HepG2 (cell line): ENCODE data around the gene CYSRT1. TPM values are rescaled to one million over a fixed set of nuclear protein-coding genes. Genes with fewer than 3 reads are reported as not detected.
A peak's percentile ranks its signal among the peaks of the same experiment; 100 is the strongest.

ENCODE experiments used
- ARNT2 ChIP-seq: sonication (generic); formaldehyde crosslinking; IDR thresholded peaks from 2 replicates; pipeline ENCODE4 v1.8.0; 2022; ENCODE audit warnings: mild to moderate bottlenecking, low read depth, missing genetic modification reagents, moderate library complexity
- CEBPB ChIP-seq: IDR thresholded peaks from 2 replicates; pipeline ENCODE4 v1.6.1; 2011; ENCODE audit warnings: low read depth, low read length, improper control_type of control experiment, borderline replicate concordance
- FOXC1 ChIP-seq: sonication (generic); formaldehyde crosslinking; IDR thresholded peaks from 2 replicates; pipeline ENCODE4 v1.8.0; 2022; ENCODE audit warnings: mild to moderate bottlenecking, missing genetic modification reagents, borderline replicate concordance
- GABPA ChIP-seq, 2 experiments: IDR thresholded peaks; 2 replicates each; pipeline ENCODE4 v1.6.1; 2011 to 2016; ENCODE audit warnings: low read depth in 2 of 2, low read length in 1 of 2, missing biosample characterization in 1 of 2, missing genetic modification characterization in 1 of 2
- MXD4 ChIP-seq: IDR thresholded peaks from 2 replicates; pipeline ENCODE4 v1.6.1; 2016; ENCODE audit warnings: mild to moderate bottlenecking, missing biosample characterization, missing genetic modification reagents
- SNRNP70 ChIP-seq: fragments of 200-400 bp; formaldehyde crosslinking; IDR thresholded peaks from 2 replicates; pipeline ENCODE4 v1.6.1; 2017; ENCODE audit warnings: mild to moderate bottlenecking, low read depth, low read length, moderate library complexity
- ZNF430 ChIP-seq: sonication (generic); formaldehyde crosslinking; IDR thresholded peaks from 2 replicates; pipeline ENCODE4 v1.9.0; 2021; ENCODE audit warnings: mild to moderate bottlenecking, missing genetic modification reagents
- ZNF598 ChIP-seq: sonication (generic); formaldehyde crosslinking; IDR thresholded peaks from 2 replicates; pipeline ENCODE4 v1.5.1; 2020; ENCODE audit warnings: mild to moderate bottlenecking, missing genetic modification reagents, borderline replicate concordance
- ZNF672 ChIP-seq: sonication (generic); formaldehyde crosslinking; IDR thresholded peaks from 2 replicates; pipeline ENCODE4 v1.8.1; 2022; ENCODE audit warnings: missing genetic modification reagents
- ZSCAN12 ChIP-seq: sonication (generic); formaldehyde crosslinking; IDR thresholded peaks from 2 replicates; pipeline ENCODE4 v1.9.0; 2021; ENCODE audit warnings: mild to moderate bottlenecking, missing genetic modification reagents
- polyA plus RNA-seq, 8 experiments: library from polyadenylated mRNA; depleted of rRNA in 3 of 8; stranded (reverse) in 7 of 8; unstranded in 1 of 8; fragments of >200 nt; fragmentation: Illumina TruSeq in 4 of 8; extraction: Trizol in 4 of 8; gene quantifications; 2 replicates each; pipeline versions ENCODE4 v1.2.1 to v1.2.3, GENCODE V29; 2011 to 2016; ENCODE audit warnings: low read depth in 4 of 8, missing spikeins in 1 of 8, mixed read lengths in 1 of 8; ENCODE audit not compliant: insufficient read depth in 1 of 8
- total RNA-seq, 5 experiments: library from RNA; depleted of rRNA; stranded (reverse); fragments of >200 nt; fragmentation: Illumina TruSeq; extraction: Trizol; gene quantifications; 2 replicates each; pipeline ENCODE4 v1.2.3, GENCODE V29; 2016; ENCODE audit warnings: low read depth in 1 of 5
- TF ChIP-seq, protein P1 (sequence below): IDR thresholded peaks from 2 replicates; pipeline ENCODE4 v1.6.1; 2016; ENCODE audit warnings: low read depth, control low read depth
- TF ChIP-seq, protein P2 (sequence below): sonication (generic); formaldehyde crosslinking; IDR thresholded peaks from 2 replicates; pipeline ENCODE4 v1.5.0; 2020; ENCODE audit warnings: mild to moderate bottlenecking, missing genetic modification reagents, moderate library complexity
- TF ChIP-seq, protein P3 (sequence below): sonication (generic); formaldehyde crosslinking; IDR thresholded peaks from 2 replicates; pipeline ENCODE4 v1.4.0; 2020; ENCODE audit warnings: missing genetic modification reagents, low read depth, mild to moderate bottlenecking, borderline replicate concordance
- TF ChIP-seq, protein P4 (sequence below): sonication (generic); formaldehyde crosslinking; IDR thresholded peaks from 2 replicates; pipeline ENCODE4 v1.4.0; 2020; ENCODE audit warnings: mild to moderate bottlenecking, missing genetic modification reagents
- TF ChIP-seq, protein P5 (sequence below): sonication (generic); formaldehyde crosslinking; conservative IDR thresholded peaks from 2 replicates; pipeline ENCODE4 v1.8.1; 2023; ENCODE audit warnings: missing genetic modification reagents
- TF ChIP-seq, protein P6 (sequence below): sonication (generic); formaldehyde crosslinking; IDR thresholded peaks from 2 replicates; pipeline ENCODE4 v1.9.0; 2021; ENCODE audit warnings: missing genetic modification reagents, borderline replicate concordance

Gene CYSRT1
- total and polyA plus RNA-seq, 2 of the 13 experiments (the other 11 are each of a cell fraction or from before 2014, with no cell fraction given), result 1.5 to 2.1 TPM

DNA sequence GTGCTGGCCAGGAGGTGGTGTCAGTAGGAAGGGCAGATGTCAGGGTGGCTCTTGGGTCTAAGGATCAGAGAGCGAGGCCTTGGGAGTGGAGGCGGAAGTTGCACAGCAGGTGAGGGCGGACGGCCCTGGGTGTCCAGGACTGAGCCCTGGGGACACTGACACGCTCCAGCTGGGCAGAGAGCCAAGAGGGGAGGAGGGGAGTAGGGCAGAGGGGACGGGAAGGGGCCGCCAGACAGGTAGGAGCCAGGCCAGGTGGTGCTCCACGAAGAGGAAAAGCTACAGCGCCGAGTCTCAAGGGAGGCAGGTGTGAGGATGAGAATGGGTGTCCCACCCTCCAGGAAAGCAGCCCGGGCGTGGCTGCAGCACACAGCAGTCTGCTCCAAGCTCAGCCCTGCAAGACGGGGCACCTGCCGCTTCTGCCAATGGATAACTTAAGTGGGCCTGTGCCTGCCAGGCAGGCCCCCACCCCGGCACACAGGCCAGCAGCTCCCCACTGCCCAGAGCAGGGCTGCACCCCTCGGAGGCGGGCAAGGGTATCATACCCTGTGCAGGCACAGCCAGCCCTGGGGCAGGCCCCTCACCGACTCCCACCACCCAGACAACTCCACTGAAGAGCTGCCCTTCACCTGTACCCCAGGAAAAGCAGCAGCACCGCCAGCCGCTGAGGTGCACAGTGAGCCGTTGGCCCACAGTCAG is 29.3 kb upstream of the CYSRT1 start (continued):
- TF ChIP-seq ARNT2 (CRISPR knock-in tag), result 0 out of 2 replicates have a peak, but pooled peaks have one; percentile 22
- TF ChIP-seq, protein P1, sequence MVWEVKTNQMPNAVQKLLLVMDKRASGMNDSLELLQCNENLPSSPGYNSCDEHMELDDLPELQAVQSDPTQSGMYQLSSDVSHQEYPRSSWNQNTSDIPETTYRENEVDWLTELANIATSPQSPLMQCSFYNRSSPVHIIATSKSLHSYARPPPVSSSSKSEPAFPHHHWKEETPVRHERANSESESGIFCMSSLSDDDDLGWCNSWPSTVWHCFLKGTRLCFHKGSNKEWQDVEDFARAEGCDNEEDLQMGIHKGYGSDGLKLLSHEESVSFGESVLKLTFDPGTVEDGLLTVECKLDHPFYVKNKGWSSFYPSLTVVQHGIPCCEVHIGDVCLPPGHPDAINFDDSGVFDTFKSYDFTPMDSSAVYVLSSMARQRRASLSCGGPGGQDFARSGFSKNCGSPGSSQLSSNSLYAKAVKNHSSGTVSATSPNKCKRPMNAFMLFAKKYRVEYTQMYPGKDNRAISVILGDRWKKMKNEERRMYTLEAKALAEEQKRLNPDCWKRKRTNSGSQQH (CRISPR knock-in tag), result no peak
- TF ChIP-seq, protein P2, sequence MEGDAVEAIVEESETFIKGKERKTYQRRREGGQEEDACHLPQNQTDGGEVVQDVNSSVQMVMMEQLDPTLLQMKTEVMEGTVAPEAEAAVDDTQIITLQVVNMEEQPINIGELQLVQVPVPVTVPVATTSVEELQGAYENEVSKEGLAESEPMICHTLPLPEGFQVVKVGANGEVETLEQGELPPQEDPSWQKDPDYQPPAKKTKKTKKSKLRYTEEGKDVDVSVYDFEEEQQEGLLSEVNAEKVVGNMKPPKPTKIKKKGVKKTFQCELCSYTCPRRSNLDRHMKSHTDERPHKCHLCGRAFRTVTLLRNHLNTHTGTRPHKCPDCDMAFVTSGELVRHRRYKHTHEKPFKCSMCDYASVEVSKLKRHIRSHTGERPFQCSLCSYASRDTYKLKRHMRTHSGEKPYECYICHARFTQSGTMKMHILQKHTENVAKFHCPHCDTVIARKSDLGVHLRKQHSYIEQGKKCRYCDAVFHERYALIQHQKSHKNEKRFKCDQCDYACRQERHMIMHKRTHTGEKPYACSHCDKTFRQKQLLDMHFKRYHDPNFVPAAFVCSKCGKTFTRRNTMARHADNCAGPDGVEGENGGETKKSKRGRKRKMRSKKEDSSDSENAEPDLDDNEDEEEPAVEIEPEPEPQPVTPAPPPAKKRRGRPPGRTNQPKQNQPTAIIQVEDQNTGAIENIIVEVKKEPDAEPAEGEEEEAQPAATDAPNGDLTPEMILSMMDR (CRISPR knock-in tag), result peak; percentile 37; the same call in 1 of the 2 replicates
- no peak for TF ChIP-seq ZNF672 (CRISPR knock-in tag)
- no peak for TF ChIP-seq CEBPB
- no peak for TF ChIP-seq FOXC1 (CRISPR knock-in tag)
- TF ChIP-seq, protein P3, sequence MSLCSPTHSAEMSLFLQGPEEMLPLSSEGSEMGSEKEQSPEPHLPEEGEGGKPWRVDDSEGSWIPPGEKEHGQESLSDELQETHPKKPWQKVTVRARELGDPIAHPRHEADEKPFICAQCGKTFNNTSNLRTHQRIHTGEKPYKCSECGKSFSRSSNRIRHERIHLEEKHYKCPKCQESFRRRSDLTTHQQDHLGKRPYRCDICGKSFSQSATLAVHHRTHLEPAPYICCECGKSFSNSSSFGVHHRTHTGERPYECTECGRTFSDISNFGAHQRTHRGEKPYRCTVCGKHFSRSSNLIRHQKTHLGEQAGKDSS (CRISPR knock-in tag), result no peak
- no peak for TF ChIP-seq ZNF598 (CRISPR knock-in tag)
- TF ChIP-seq, protein P4, sequence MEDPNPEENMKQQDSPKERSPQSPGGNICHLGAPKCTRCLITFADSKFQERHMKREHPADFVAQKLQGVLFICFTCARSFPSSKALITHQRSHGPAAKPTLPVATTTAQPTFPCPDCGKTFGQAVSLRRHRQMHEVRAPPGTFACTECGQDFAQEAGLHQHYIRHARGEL (CRISPR knock-in tag), result no peak
- TF ChIP-seq, protein P5, sequence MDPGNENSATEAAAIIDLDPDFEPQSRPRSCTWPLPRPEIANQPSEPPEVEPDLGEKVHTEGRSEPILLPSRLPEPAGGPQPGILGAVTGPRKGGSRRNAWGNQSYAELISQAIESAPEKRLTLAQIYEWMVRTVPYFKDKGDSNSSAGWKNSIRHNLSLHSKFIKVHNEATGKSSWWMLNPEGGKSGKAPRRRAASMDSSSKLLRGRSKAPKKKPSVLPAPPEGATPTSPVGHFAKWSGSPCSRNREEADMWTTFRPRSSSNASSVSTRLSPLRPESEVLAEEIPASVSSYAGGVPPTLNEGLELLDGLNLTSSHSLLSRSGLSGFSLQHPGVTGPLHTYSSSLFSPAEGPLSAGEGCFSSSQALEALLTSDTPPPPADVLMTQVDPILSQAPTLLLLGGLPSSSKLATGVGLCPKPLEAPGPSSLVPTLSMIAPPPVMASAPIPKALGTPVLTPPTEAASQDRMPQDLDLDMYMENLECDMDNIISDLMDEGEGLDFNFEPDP, result no peak
- TF ChIP-seq SNRNP70, result no peak
- TF ChIP-seq GABPA (IDR thresholded peaks at IDR 0.05; ENCODE audit: low read depth, low read length), result no peak
- 0 out of 2 replicates have a peak, but pooled peaks have one; percentile 24 for TF ChIP-seq GABPA (CRISPR knock-in tag; IDR thresholded peaks at IDR 0.05; ENCODE audit: low read depth)
- TF ChIP-seq MXD4, result no peak
- no peak for TF ChIP-seq ZSCAN12 (CRISPR knock-in tag)
- no peak for TF ChIP-seq ZNF430 (CRISPR knock-in tag)
- TF ChIP-seq, protein P6, sequence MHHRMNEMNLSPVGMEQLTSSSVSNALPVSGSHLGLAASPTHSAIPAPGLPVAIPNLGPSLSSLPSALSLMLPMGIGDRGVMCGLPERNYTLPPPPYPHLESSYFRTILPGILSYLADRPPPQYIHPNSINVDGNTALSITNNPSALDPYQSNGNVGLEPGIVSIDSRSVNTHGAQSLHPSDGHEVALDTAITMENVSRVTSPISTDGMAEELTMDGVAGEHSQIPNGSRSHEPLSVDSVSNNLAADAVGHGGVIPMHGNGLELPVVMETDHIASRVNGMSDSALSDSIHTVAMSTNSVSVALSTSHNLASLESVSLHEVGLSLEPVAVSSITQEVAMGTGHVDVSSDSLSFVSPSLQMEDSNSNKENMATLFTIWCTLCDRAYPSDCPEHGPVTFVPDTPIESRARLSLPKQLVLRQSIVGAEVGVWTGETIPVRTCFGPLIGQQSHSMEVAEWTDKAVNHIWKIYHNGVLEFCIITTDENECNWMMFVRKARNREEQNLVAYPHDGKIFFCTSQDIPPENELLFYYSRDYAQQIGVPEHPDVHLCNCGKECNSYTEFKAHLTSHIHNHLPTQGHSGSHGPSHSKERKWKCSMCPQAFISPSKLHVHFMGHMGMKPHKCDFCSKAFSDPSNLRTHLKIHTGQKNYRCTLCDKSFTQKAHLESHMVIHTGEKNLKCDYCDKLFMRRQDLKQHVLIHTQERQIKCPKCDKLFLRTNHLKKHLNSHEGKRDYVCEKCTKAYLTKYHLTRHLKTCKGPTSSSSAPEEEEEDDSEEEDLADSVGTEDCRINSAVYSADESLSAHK, result no peak
